ENCODE results near the gene ZHX3. TPM values are rescaled to one million over a fixed set of nuclear protein-coding genes. Genes with fewer than 3 reads are reported as not detected.

ZHX3 gene
- total and polyA plus RNA-seq, 2 donors (not counting 1 experiment from before 2014, with no cell fraction given), result 4.3 to 22.2 TPM

GRCh38 chr20:41167481-41168253 lies 149.9 kb downstream of the ZHX3 start:
- CTCF ChIA-PET, result interaction anchor here (0.7 to 7.4 kb wide), 3 partner anchors 32 to 173 kb away, joined by 3 to 196 read pairs (median 4); partner anchors contain the start of gene LPIN3
- TF ChIP-seq EZH2 (IDR thresholded peaks at IDR 0.05; ENCODE audit: borderline replicate concordance, insufficient read depth, low read depth, low read length, poor library complexity, severe bottlenecking) (no peak), CTCF (IDR thresholded peaks at IDR 0.05) (no peak)
- DNase-seq (no peak), ATAC-seq (ENCODE audit: low read depth) (no peak)
- Histone ChIP-seq H3K27me3 (replicated peaks in 1 of 4; ENCODE audit: control extremely low read depth in 1 of 4, control insufficient read depth in 3 of 4, insufficient read depth in 4 of 4, low read length in 3 of 4) (peaks cover 0 to 9% (median under 1%) of the 10 kb centered on the region in 4 experiments), H3K4me2 (replicated peaks; ENCODE audit: low read depth, low read length, poor library complexity, severe bottlenecking) (no peak overlapping the region), H3K27ac (ENCODE audit: low read length in 2 of 2) (no peak overlapping the region), H2AFZ (ENCODE audit: insufficient read depth, low read depth, low read length, poor library complexity, severe bottlenecking) (no peak overlapping the region), H3K4me3 (ENCODE audit: control extremely low read depth in 1 of 5, extremely low read depth in 1 of 5, insufficient read depth in 1 of 5, low read depth in 2 of 5, low read length in 4 of 5) (no peak overlapping the region), H4K20me1 (ENCODE audit: control insufficient read depth, insufficient read depth, low read length, poor library complexity, severe bottlenecking) (peaks cover 17% of the 10 kb centered on the region), H3K79me2 (ENCODE audit: control insufficient read depth, insufficient read depth, low read length) (no peaks in the 10 kb centered on the region), H3K9me3 (ENCODE audit: control extremely low read depth in 1 of 3, control insufficient read depth in 2 of 3, insufficient read depth in 1 of 3, low read length in 2 of 3) (no peaks in the 10 kb centered on the region), H3K4me1 (ENCODE audit: control insufficient read depth in 2 of 2, insufficient read depth in 2 of 2, low read length in 2 of 2) (peaks cover 6 to 13% of the 10 kb centered on the region in 2 donors), H3K9ac (ENCODE audit: low read length) (no peak overlapping the region), H3K36me3 (replicated peaks in 1 of 2; ENCODE audit: control extremely low read depth in 1 of 2, control insufficient read depth in 1 of 2, extremely low read depth in 1 of 2, insufficient read depth in 2 of 2, low read length in 1 of 2) (peaks cover 0 to 86% of the 10 kb centered on the region in 2 experiments)
- intact Hi-C loops (cut with micrococcal nuclease), result no loop called here
- Mint-ChIP-seq H3K4me1 (peaks cover 12% of the 10 kb centered on the region), H3K27ac (no peak overlapping the region), H3K27me3 (no peaks in the 10 kb centered on the region), H3K9me3 (ENCODE audit: insufficient read depth) (no peaks in the 10 kb centered on the region), H3K4me3 (no peak overlapping the region)
- POLR2A ChIA-PET, result no interaction called here
- 53% methylated on average over 7 of the region's 11 CpGs for WGBS (ENCODE audit: insufficient coverage)

GRCh38 chr20:41167118-41167470 lies 150.4 kb downstream of the ZHX3 start:
- no peak overlapping the region for H3K4me3 Mint-ChIP-seq
- no peak overlapping the region for H3K27ac ChIP-seq (ENCODE audit: low read length in 2 of 2)
- peaks cover 22% of the 10 kb centered on the region for H4K20me1 ChIP-seq (ENCODE audit: control insufficient read depth, insufficient read depth, low read length, poor library complexity, severe bottlenecking)
- WGBS (ENCODE audit: insufficient coverage), result 100% methylated on average over 3 of the region's 3 CpGs
- no peak overlapping the region for H3K9ac ChIP-seq (ENCODE audit: low read length)
- no peak for DNase-seq
- ChIA-PET CTCF (interaction anchor here (1.2 to 7.4 kb wide), 2 partner anchors 32 to 174 kb away, joined by 4 to 196 read pairs; partner anchors contain the start of gene LPIN3), POLR2A (no interaction called here)
- H3K9me3 Mint-ChIP-seq (ENCODE audit: insufficient read depth), result no peaks in the 10 kb centered on the region
- ATAC-seq (ENCODE audit: low read depth), result no peak
- intact Hi-C loops (cut with micrococcal nuclease), result no loop called here
- H3K27me3 ChIP-seq (replicated peaks in 1 of 4; ENCODE audit: control extremely low read depth in 1 of 4, control insufficient read depth in 3 of 4, insufficient read depth in 4 of 4, low read length in 3 of 4), result peaks cover 0 to 9% (median under 1%) of the 10 kb centered on the region in 4 experiments
- H3K9me3 ChIP-seq (ENCODE audit: control extremely low read depth in 1 of 3, control insufficient read depth in 2 of 3, insufficient read depth in 1 of 3, low read length in 2 of 3), result no peaks in the 10 kb centered on the region
- peaks cover 0 to 84% of the 10 kb centered on the region in 2 experiments for H3K36me3 ChIP-seq (replicated peaks in 1 of 2; ENCODE audit: control extremely low read depth in 1 of 2, control insufficient read depth in 1 of 2, extremely low read depth in 1 of 2, insufficient read depth in 2 of 2, low read length in 1 of 2)
- H3K27me3 Mint-ChIP-seq, result no peaks in the 10 kb centered on the region
- no peak overlapping the region for H3K27ac Mint-ChIP-seq
- H3K4me2 ChIP-seq (replicated peaks; ENCODE audit: low read depth, low read length, poor library complexity, severe bottlenecking), result no peak overlapping the region
- H2AFZ ChIP-seq (ENCODE audit: insufficient read depth, low read depth, low read length, poor library complexity, severe bottlenecking), result no peak overlapping the region
- no peak for TF ChIP-seq CTCF (IDR thresholded peaks at IDR 0.05)
- no peak overlapping the region for H3K4me3 ChIP-seq (ENCODE audit: control extremely low read depth in 1 of 5, extremely low read depth in 1 of 5, insufficient read depth in 1 of 5, low read depth in 2 of 5, low read length in 4 of 5)
- H3K79me2 ChIP-seq (ENCODE audit: control insufficient read depth, insufficient read depth, low read length), result peaks cover 1% of the 10 kb centered on the region
- H3K4me1 ChIP-seq (ENCODE audit: control insufficient read depth in 2 of 2, insufficient read depth in 2 of 2, low read length in 2 of 2), result peaks cover 6 to 13% of the 10 kb centered on the region in 2 donors
- peaks cover 12% of the 10 kb centered on the region for H3K4me1 Mint-ChIP-seq

All from B cell (primary cell).